ENCODE results near the gene PCK2.
A peak's percentile ranks its signal among the peaks of the same experiment; 100 is the strongest.

PCK2 gene

GRCh38 chr14:24116128-24116814 is 22.2 kb downstream of the PCK2 start:
- DNase-seq (ENCODE audit: low read depth), result no peak

GRCh38 chr14:24117179-24117578 is 23.1 kb downstream of the PCK2 start:
- DNase-seq (ENCODE audit: low read depth), result no peak

- no peak for DNase-seq (ENCODE audit: low read depth)
These were observed 25.6 kb downstream of the PCK2 start for GRCh38 chr14:24119691-24120090.

GRCh38 chr14:24121210-24121609 is 27.1 kb downstream of the PCK2 start:
- DNase-seq (ENCODE audit: low read depth), result no peak

- no peak for DNase-seq (ENCODE audit: low read depth)
These were observed 28.3 kb downstream of the PCK2 start for GRCh38 chr14:24122416-24122815.

- no peak for DNase-seq (ENCODE audit: low read depth)
These were observed 28.8 kb downstream of the PCK2 start for GRCh38 chr14:24122898-24123297.

GRCh38 chr14:24123424-24124417 is 29.6 kb downstream of the PCK2 start:
- no peak for DNase-seq (ENCODE audit: low read depth)

GRCh38 chr14:24126939-24127338 is 32.8 kb downstream of the PCK2 start:
- DNase-seq (ENCODE audit: low read depth), result no peak

- no peak for DNase-seq (ENCODE audit: low read depth)
These were observed 33.6 kb downstream of the PCK2 start for GRCh38 chr14:24127673-24128072.

- no peak for DNase-seq (ENCODE audit: low read depth)
These were observed 35.4 kb downstream of the PCK2 start for GRCh38 chr14:24129410-24129998.

- DNase-seq (ENCODE audit: low read depth), result no peak
These were observed 36.2 kb downstream of the PCK2 start, which contains the start of gene FITM1 for GRCh38 chr14:24130380-24130716. TSS of gene FITM1 (plus strand) at chr14:24130659. CDS start at chr14:24131564, 905 bp downstream.

GRCh38 chr14:24130717-24131548 is 36.8 kb downstream of the PCK2 start:
- DNase-seq (ENCODE audit: low read depth), result no peak

- DNase-seq (ENCODE audit: low read depth), result no peak
These were observed 37.4 kb downstream of the PCK2 start for GRCh38 chr14:24131549-24131966.

GRCh38 chr14:24132061-24132685 is 38.1 kb downstream of the PCK2 start:
- DNase-seq (ENCODE audit: low read depth), result no peak

GRCh38 chr14:24132976-24133375 is 38.9 kb downstream of the PCK2 start:
- no peak for DNase-seq (ENCODE audit: low read depth)

GRCh38 chr14:24133735-24134134 is 39.6 kb downstream of the PCK2 start:
- no peak for DNase-seq (ENCODE audit: low read depth)

- no peak for DNase-seq (ENCODE audit: low read depth)
These were observed 41.4 kb downstream of the PCK2 start for GRCh38 chr14:24135584-24135833.

GRCh38 chr14:24135834-24136683 is 41.9 kb downstream of the PCK2 start, which contains the start of gene PSME1:
TSS of gene PSME1 (plus strand) at chr14:24136194. CDS start at chr14:24136263, 69 bp downstream.
- peak; percentile 69 for DNase-seq (ENCODE audit: low read depth)

- DNase-seq (ENCODE audit: low read depth), result no peak
These were observed 42.8 kb downstream of the PCK2 start for GRCh38 chr14:24136684-24137528.
